ENCODE results near the gene SAMD7. TPM values are rescaled to one million over a fixed set of nuclear protein-coding genes. Genes with fewer than 3 reads are reported as not detected.

The SAMD7 gene
- total and polyA plus RNA-seq, 9 of the 15 experiments (the other 6 are each of a cell fraction or from before 2014, with no cell fraction given), result not detected

- DNase-seq (ENCODE audit: extremely low read depth in 1 of 4, low spot score in 3 of 4) (no peak), ATAC-seq (peak; percentile 45; the same call in 1 of the 3 replicates), FAIRE-seq (peak; percentile 68)
- Histone ChIP-seq H2AFZ (ENCODE audit: low read depth, low read length) (peak overlapping the region; percentile 82), H3K36me3 (ENCODE audit: control insufficient read depth, insufficient read depth, low read length) (no peaks in the 10 kb centered on the region), H3K79me2 (ENCODE audit: control insufficient read depth, insufficient read depth, low read length) (no peaks in the 10 kb centered on the region), H3K9ac (ENCODE audit: insufficient read depth in 1 of 2, low read depth in 2 of 2, low read length in 2 of 2) (no peak overlapping the region), H3K4me3 (no peak overlapping the region), H3K4me2 (ENCODE audit: insufficient read depth, low read length) (no peak overlapping the region), H3K4me1 (replicated peaks in 1 of 2; ENCODE audit: control insufficient read depth in 2 of 2, insufficient read depth in 2 of 2, low read length in 2 of 2) (peaks cover 7 to 26% of the 10 kb centered on the region in 2 experiments), H3K27me3 (ENCODE audit: control insufficient read depth in 2 of 2, insufficient read depth in 2 of 2, low read length in 2 of 2) (no peaks in the 10 kb centered on the region), H3K27ac (ENCODE audit: extremely low read depth, low read depth, low read length) (0 out of 3 replicates have a peak overlapping the region, but pooled peaks have one; percentile 18), H3K9me1 (ENCODE audit: control insufficient read depth, insufficient read depth, low read length) (no peaks in the 10 kb centered on the region), H3K9me3 (replicated peaks; ENCODE audit: control insufficient read depth, insufficient read depth, low read depth, low read length) (no peaks in the 10 kb centered on the region), H4K20me1 (replicated peaks; ENCODE audit: control insufficient read depth, insufficient read depth, low read length) (no peaks in the 10 kb centered on the region)
- CTCF ChIA-PET (ENCODE audit: low intra/inter-chr PET ratio), result no interaction called here
- in situ Hi-C loops (cut with MboI), result loop anchor here (25.0 kb wide), 1 partner anchor 816 kb away; no protein-coding TSS in a partner anchor
- BruUV-seq (replicated peaks), result no TSS peak
- WGBS (ENCODE audit: insufficient coverage, low coverage, missing lambda C conversion rate), result 79% methylated on average over 3 of the region's 3 CpGs
- POLR2A ChIA-PET, result interaction anchor here (1.0 to 1.6 kb wide), 2 partner anchors 14 to 321 kb away, joined by 5 read pairs; partner anchors contain the start of gene SEC62
- intact Hi-C loops (cut with micrococcal nuclease), result no loop called here
- TF ChIP-seq, protein P1, sequence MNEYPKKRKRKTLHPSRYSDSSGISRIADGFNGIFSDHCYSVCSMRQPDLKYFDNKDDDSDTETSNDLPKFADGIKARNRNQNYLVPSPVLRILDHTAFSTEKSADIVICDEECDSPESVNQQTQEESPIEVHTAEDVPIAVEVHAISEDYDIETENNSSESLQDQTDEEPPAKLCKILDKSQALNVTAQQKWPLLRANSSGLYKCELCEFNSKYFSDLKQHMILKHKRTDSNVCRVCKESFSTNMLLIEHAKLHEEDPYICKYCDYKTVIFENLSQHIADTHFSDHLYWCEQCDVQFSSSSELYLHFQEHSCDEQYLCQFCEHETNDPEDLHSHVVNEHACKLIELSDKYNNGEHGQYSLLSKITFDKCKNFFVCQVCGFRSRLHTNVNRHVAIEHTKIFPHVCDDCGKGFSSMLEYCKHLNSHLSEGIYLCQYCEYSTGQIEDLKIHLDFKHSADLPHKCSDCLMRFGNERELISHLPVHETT (CRISPR knock-in tag; conservative IDR thresholded peaks at IDR 0.05 in 1 of 2, IDR thresholded peaks at IDR 0.05 in 1 of 2), result peak in 1 of 2 experiments; percentile 92; a peak in 2 of 4 replicates
- TF ChIP-seq, protein P2, sequence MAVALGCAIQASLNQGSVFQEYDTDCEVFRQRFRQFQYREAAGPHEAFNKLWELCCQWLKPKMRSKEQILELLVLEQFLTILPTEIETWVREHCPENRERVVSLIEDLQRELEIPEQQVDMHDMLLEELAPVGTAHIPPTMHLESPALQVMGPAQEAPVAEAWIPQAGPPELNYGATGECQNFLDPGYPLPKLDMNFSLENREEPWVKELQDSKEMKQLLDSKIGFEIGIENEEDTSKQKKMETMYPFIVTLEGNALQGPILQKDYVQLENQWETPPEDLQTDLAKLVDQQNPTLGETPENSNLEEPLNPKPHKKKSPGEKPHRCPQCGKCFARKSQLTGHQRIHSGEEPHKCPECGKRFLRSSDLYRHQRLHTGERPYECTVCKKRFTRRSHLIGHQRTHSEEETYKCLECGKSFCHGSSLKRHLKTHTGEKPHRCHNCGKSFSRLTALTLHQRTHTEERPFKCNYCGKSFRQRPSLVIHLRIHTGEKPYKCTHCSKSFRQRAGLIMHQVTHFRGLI (CRISPR knock-in tag; IDR thresholded peaks at IDR 0.05), result peak; percentile 91
- TF ChIP-seq MEF2D (tag; conservative IDR thresholded peaks at IDR 0.05; ENCODE audit: low read depth) (peak; percentile 69; the same call in 1 of the 2 replicates), RFX1 (IDR thresholded peaks at IDR 0.05) (no peak), POLR2A (conservative IDR thresholded peaks at IDR 0.05) (no peak), FOSL1 (tag; conservative IDR thresholded peaks at IDR 0.05) (0 out of 2 replicates have a peak, but pooled peaks have one; percentile 17), NFXL1 (CRISPR knock-in tag; IDR thresholded peaks at IDR 0.05) (0 out of 2 replicates have a peak, but pooled peaks have one; percentile 37), ZNF23 (CRISPR knock-in tag; IDR thresholded peaks at IDR 0.05) (peak; percentile 75; the same call in 1 of the 2 replicates), HSF4 (CRISPR knock-in tag; IDR thresholded peaks at IDR 0.05; ENCODE audit: borderline replicate concordance) (peak; percentile 61; the same call in 1 of the 2 replicates)
- TF ChIP-seq, protein P3, sequence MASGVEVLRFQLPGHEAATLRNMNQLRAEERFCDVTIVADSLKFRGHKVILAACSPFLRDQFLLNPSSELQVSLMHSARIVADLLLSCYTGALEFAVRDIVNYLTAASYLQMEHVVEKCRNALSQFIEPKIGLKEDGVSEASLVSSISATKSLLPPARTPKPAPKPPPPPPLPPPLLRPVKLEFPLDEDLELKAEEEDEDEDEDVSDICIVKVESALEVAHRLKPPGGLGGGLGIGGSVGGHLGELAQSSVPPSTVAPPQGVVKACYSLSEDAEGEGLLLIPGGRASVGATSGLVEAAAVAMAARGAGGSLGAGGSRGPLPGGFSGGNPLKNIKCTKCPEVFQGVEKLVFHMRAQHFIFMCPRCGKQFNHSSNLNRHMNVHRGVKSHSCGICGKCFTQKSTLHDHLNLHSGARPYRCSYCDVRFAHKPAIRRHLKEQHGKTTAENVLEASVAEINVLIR (CRISPR knock-in tag; IDR thresholded peaks at IDR 0.05), result no peak
- TF ChIP-seq, protein P4, sequence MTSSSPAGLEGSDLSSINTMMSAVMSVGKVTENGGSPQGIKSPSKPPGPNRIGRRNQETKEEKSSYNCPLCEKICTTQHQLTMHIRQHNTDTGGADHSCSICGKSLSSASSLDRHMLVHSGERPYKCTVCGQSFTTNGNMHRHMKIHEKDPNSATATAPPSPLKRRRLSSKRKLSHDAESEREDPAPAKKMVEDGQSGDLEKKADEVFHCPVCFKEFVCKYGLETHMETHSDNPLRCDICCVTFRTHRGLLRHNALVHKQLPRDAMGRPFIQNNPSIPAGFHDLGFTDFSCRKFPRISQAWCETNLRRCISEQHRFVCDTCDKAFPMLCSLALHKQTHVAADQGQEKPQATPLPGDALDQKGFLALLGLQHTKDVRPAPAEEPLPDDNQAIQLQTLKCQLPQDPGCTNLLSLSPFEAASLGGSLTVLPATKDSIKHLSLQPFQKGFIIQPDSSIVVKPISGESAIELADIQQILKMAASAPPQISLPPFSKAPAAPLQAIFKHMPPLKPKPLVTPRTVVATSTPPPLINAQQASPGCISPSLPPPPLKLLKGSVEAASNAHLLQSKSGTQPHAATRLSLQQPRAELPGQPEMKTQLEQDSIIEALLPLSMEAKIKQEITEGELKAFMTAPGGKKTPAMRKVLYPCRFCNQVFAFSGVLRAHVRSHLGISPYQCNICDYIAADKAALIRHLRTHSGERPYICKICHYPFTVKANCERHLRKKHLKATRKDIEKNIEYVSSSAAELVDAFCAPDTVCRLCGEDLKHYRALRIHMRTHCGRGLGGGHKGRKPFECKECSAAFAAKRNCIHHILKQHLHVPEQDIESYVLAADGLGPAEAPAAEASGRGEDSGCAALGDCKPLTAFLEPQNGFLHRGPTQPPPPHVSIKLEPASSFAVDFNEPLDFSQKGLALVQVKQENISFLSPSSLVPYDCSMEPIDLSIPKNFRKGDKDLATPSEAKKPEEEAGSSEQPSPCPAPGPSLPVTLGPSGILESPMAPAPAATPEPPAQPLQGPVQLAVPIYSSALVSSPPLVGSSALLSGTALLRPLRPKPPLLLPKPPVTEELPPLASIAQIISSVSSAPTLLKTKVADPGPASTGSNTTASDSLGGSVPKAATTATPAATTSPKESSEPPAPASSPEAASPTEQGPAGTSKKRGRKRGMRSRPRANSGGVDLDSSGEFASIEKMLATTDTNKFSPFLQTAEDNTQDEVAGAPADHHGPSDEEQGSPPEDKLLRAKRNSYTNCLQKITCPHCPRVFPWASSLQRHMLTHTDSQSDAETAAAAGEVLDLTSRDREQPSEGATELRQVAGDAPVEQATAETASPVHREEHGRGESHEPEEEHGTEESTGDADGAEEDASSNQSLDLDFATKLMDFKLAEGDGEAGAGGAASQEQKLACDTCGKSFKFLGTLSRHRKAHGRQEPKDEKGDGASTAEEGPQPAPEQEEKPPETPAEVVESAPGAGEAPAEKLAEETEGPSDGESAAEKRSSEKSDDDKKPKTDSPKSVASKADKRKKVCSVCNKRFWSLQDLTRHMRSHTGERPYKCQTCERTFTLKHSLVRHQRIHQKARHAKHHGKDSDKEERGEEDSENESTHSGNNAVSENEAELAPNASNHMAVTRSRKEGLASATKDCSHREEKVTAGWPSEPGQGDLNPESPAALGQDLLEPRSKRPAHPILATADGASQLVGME (CRISPR knock-in tag; IDR thresholded peaks at IDR 0.05), result 0 out of 2 replicates have a peak, but pooled peaks have one; percentile 43
These were observed 42.2 kb downstream of the SAMD7 start for GRCh38 chr3:169953462-169954141.

Measured in K562 (cell line).